Left ventricle myocardium inferior (tissue), 1 donor: ENCODE results near the gene ZBTB32. TPM values are rescaled to one million over a fixed set of nuclear protein-coding genes. Genes with fewer than 3 reads are reported as not detected.

Experiments used
- DNase-seq: peaks from one replicate; pipeline ENCODE4 v3.0.0-alpha.2; 2020
- H3K27ac ChIP-seq: fragments of 200-600 bp; replicated peaks from 2 replicates; pipeline ENCODE4 v1.8.0; 2021
- H3K27me3 ChIP-seq: fragments of 200-600 bp; 2 replicates; pipeline ENCODE4 v1.8.0; 2021; ENCODE audit warnings: low read depth
- H3K36me3 ChIP-seq: fragments of 200-600 bp; 2 replicates; pipeline ENCODE4 v1.8.0; 2021
- H3K4me1 ChIP-seq: fragments of 200-600 bp; 2 replicates; pipeline ENCODE4 v1.8.0; 2021
- H3K4me3 ChIP-seq: fragments of 200-600 bp; 2 replicates; pipeline ENCODE4 v1.8.0; 2021; ENCODE audit warnings: mild to moderate bottlenecking, moderate library complexity
- H3K9me3 ChIP-seq: fragments of 200-600 bp; replicated peaks from 2 replicates; pipeline ENCODE4 v1.8.0; 2021
- intact Hi-C: fragments of 100-400 bp; cut with micrococcal nuclease; formaldehyde crosslinking; loops from one replicate; pipeline ENCODE4 v1.11.0; 2022
- total RNA-seq: library from RNA; stranded (reverse); fragmentation: NEBNext Ultra II Directional; extraction: Animal tissue kit (Norgen Biotek cat#: 25700); gene quantifications from one replicate; pipeline ENCODE4 v1.2.1, GENCODE V29; 2021
- TF ChIP-seq, protein P1 (sequence below): fragments of 200-600 bp; IDR thresholded peaks from 2 replicates; pipeline ENCODE4 v1.8.0; 2021; ENCODE audit warnings: antibody characterized with exemption, mild to moderate bottlenecking, borderline replicate concordance
- donor health status: DM: no; HTN: yes; CAD: no; lungs with severe emphysema.

ZBTB32 gene
- total RNA-seq, 1 donor from 2014 or later = not detected

DNA sequence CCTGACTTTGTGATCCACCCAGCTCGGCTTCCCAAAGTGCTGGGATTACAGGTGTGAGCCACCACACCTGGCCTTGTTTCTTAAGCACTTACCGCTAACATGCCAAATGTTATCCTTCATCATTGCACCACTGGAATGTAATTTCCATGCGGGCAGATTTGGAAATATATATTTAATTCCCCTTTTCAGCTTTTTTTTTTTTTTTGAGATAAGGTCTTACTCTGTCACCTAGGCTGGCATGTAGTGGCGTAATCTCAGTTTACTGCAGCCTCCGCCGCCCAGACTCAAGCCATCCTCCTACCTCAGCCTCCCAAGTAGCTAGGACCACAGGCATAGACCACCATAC is 42.4 kb upstream of the ZBTB32 start:
- intact Hi-C loops = no loop called here
- no peaks in the 10 kb centered on the region for H3K27me3 ChIP-seq
- no peak overlapping the region for H3K27ac ChIP-seq
- no peaks in the 10 kb centered on the region for H3K4me1 ChIP-seq
- no peak overlapping the region for H3K4me3 ChIP-seq
- H3K9me3 ChIP-seq = no peaks in the 10 kb centered on the region
- no peak for DNase-seq
- TF ChIP-seq, protein P1, sequence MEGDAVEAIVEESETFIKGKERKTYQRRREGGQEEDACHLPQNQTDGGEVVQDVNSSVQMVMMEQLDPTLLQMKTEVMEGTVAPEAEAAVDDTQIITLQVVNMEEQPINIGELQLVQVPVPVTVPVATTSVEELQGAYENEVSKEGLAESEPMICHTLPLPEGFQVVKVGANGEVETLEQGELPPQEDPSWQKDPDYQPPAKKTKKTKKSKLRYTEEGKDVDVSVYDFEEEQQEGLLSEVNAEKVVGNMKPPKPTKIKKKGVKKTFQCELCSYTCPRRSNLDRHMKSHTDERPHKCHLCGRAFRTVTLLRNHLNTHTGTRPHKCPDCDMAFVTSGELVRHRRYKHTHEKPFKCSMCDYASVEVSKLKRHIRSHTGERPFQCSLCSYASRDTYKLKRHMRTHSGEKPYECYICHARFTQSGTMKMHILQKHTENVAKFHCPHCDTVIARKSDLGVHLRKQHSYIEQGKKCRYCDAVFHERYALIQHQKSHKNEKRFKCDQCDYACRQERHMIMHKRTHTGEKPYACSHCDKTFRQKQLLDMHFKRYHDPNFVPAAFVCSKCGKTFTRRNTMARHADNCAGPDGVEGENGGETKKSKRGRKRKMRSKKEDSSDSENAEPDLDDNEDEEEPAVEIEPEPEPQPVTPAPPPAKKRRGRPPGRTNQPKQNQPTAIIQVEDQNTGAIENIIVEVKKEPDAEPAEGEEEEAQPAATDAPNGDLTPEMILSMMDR = no peak
- H3K36me3 ChIP-seq = peaks cover 61% of the 10 kb centered on the region

DNA sequence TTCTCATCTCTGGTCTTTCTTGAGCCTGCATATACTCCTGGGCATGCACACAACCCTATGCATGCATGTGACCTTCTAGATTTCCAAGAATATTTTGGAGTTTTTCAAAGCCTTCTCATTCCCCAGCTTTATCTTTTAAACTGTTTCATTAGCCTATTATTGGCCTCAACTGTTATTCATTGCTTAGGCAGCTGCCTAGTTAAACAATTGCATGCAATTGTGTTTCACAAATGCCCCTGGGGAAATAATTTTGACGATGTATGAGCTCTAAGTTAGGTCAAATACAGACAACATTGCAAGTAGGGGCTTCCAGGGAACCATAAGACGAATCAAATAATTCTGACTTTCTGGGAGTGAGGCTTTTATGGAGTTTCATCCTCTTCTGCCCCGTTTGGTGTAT is 40.4 kb upstream of the ZBTB32 start:
- Histone ChIP-seq H3K4me1 (no peaks in the 10 kb centered on the region), H3K27me3 (no peaks in the 10 kb centered on the region), H3K36me3 (peaks cover 41% of the 10 kb centered on the region), H3K4me3 (no peak overlapping the region), H3K9me3 (no peaks in the 10 kb centered on the region), H3K27ac (no peak overlapping the region)
- intact Hi-C loops = no loop called here
- TF ChIP-seq, protein P1 = no peak
- DNase-seq = no peak

DNA sequence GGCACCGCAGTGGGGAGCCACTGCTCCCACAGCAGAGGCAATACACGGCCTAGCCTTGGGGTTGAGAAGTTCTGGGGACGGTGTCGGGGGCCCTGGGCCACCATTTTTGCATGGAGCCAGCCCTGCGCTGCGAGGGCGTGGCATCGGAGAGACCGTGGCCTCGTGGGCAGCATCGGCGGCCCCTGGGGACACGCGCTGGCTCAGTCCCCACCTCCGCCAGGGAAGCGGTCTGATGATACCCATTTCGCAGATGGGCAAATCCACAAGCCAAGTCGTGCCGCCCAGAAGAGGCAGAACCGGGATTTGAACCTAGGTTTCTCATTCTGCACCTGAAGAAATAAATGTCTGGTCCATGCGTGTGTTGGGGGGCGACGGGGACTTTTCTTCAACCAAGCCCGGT is 39.2 kb upstream of the ZBTB32 start:
- Histone ChIP-seq H3K4me3 (no peak overlapping the region), H3K36me3 (peaks cover 29% of the 10 kb centered on the region), H3K9me3 (no peaks in the 10 kb centered on the region), H3K4me1 (no peaks in the 10 kb centered on the region), H3K27ac (no peak overlapping the region), H3K27me3 (peaks cover 4% of the 10 kb centered on the region)
- intact Hi-C loops = no loop called here
- TF ChIP-seq, protein P1 = no peak
- DNase-seq = no peak

DNA sequence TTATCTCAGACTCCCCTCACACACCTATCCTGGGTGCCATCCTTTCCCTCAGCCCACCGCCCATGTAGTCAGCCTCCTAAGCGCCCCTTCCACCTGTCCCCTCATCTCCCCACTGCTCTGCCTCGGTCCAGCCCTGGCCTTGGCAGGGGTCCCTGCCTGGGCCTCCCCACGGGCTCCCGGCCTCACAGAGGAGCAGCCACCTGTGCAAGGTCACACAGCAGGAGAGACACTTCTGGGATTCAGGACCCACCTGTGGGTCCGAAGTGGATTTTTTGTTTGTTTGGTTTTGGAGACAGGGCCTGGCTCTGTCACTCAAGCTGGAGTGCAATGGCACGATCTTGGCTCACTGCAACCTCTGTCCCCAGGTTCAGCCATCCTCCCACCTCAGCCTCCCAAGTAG is 38.8 kb upstream of the ZBTB32 start:
- Histone ChIP-seq H3K36me3 (peaks cover 25% of the 10 kb centered on the region), H3K27ac (no peak overlapping the region), H3K4me3 (no peak overlapping the region), H3K27me3 (peaks cover 4% of the 10 kb centered on the region), H3K9me3 (no peaks in the 10 kb centered on the region), H3K4me1 (no peaks in the 10 kb centered on the region)
- TF ChIP-seq, protein P1 = no peak
- DNase-seq = no peak
- intact Hi-C loops = no loop called here

DNA sequence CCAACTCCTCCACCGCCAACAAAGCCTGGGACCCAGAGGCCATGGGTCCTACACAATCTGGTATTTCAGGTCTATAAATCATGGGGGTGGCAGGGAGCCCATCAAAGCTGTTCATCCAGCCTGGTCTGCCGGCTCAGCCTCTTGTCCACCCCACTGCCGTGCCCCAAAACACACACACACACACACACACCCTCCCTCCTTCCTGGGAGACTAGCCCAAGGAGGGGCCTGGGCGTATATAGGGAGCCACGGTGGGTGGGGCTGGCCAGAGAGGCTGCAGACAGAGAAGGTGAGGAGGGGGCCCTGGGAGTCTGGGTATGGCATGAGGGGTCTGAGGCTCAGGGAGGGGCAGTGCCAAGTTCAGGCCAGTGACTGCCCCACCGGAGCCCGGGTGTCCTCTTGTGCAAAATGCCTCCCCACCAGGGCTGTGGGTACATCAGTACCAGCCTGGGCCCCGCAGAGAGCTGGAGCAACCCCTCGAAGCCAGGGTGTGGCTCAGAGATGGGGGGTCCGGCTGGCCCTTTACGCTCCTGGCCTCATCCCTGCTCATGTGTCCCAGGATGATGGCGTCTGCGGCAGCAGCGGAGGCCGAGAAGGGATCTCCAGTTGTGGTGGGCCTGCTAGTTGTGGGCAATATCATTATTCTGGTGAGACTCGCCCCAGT is 38.0 kb upstream of the ZBTB32 start, which contains the start of gene UPK1A:
Gene UPK1A, plus strand, starts transcription at position 267 of the 663 bp plus-strand sequence. Its CDS starts 296 bp downstream, at position 563.
- no peak for DNase-seq

More for the DNA sequence above, 38.0 kb upstream of the ZBTB32 start, which contains the start of gene UPK1A:
- Histone ChIP-seq H3K27me3 (peaks cover 4% of the 10 kb centered on the region), H3K27ac (no peak within 1 kb of the TSS), H3K4me1 (no peaks in the 10 kb centered on the region), H3K9me3 (no peaks in the 10 kb centered on the region), H3K4me3 (no peak within 1 kb of the TSS), H3K36me3 (peaks cover 20% of the 10 kb centered on the region)
- intact Hi-C loops = no loop called here
- TF ChIP-seq, protein P1 = no peak
